VCaP (cell line): ENCODE data around the gene PRPS2.

Source experiments
- H3K27ac ChIP-seq: fragments of 450-650 bp; 2 replicates; pipeline ENCODE4 v1.5.1; 2017
- TF ChIP-seq, protein P1 (sequence below): fragments of 450-650 bp; conservative IDR thresholded peaks from 2 replicates; pipeline ENCODE4 v1.5.1; 2017; ENCODE audit warnings: mild to moderate bottlenecking, moderate library complexity

The PRPS2 gene

DNA sequence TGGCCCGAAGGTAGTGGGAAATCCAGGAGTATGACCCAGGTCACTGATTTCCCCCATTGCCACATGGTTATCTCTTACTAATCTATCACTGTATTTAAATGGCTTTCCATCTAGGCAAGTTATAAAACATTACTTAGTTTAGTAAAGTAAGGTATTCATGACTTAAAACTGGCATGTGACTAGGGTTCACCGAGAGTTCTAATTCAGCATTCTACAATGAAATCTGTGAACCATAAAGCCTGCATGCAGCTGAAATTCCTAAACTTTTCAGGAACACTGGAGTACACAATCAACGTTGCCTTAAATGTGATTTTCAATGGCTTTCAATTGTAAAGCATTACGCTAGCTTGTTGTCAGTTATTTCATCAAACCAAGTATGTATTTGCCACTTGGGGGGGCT, 22.7 kb upstream of the PRPS2 start:
- TF ChIP-seq, protein P1, sequence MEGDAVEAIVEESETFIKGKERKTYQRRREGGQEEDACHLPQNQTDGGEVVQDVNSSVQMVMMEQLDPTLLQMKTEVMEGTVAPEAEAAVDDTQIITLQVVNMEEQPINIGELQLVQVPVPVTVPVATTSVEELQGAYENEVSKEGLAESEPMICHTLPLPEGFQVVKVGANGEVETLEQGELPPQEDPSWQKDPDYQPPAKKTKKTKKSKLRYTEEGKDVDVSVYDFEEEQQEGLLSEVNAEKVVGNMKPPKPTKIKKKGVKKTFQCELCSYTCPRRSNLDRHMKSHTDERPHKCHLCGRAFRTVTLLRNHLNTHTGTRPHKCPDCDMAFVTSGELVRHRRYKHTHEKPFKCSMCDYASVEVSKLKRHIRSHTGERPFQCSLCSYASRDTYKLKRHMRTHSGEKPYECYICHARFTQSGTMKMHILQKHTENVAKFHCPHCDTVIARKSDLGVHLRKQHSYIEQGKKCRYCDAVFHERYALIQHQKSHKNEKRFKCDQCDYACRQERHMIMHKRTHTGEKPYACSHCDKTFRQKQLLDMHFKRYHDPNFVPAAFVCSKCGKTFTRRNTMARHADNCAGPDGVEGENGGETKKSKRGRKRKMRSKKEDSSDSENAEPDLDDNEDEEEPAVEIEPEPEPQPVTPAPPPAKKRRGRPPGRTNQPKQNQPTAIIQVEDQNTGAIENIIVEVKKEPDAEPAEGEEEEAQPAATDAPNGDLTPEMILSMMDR = no peak
- no peak overlapping the region for H3K27ac ChIP-seq

GRCh38 chrX:12770440-12770839, 20.8 kb upstream of the PRPS2 start:
- H3K27ac ChIP-seq = no peak overlapping the region
- TF ChIP-seq, protein P1 = peak; percentile 69

GRCh38 chrX:12771445-12772069, 19.7 kb upstream of the PRPS2 start:
- H3K27ac ChIP-seq = no peak overlapping the region

DNA sequence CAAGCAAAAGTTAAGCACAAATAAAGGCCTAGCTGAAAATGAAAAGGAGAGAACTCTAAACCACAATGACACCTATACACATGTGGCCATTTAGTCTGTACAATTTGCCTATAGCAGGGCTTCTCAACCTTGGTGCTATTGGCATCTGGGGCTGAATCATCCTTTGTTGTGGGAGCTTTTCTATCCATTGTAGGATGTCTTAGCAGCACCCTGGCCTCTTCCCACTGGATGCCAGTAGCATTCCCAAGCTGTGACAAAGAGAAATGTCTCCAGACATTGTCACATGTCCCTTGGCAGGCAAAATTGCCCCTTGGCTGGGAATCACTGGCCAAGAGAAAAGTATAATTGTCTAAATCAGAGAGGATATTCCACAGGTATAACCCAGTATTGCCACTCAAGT, 13.5 kb upstream of the PRPS2 start:
- TF ChIP-seq, protein P1 = no peak

More at GRCh38 chrX:12771445-12772069, 19.7 kb upstream of the PRPS2 start:
- TF ChIP-seq, protein P1 = peak; percentile 37

GRCh38 chrX:12779534-12779933, 11.7 kb upstream of the PRPS2 start:
- TF ChIP-seq, protein P1 = no peak
- H3K27ac ChIP-seq = no peak overlapping the region

More for the DNA sequence above, 13.5 kb upstream of the PRPS2 start:
- H3K27ac ChIP-seq = no peak overlapping the region

DNA sequence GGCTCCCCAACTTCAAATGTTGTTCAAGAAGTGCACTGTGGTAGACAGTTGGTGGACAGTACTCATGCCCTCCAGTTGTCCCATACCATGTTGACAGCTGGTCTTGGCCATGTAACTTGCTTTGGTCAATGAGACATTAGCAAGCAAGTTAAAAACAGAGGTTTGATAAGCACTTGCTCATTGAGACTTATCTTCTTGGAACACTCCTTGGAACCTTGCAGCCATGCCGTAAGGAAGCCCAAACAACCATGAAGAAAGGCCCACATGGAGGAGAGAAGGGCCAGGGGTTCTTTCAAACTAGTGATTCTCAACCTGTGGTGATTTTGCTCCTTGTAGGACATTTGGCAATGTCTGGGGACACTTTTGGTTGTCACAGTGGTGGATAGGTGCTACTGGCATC, 2.6 kb upstream of the PRPS2 start:
- TF ChIP-seq, protein P1 = no peak
- H3K27ac ChIP-seq = no peak overlapping the region

DNA sequence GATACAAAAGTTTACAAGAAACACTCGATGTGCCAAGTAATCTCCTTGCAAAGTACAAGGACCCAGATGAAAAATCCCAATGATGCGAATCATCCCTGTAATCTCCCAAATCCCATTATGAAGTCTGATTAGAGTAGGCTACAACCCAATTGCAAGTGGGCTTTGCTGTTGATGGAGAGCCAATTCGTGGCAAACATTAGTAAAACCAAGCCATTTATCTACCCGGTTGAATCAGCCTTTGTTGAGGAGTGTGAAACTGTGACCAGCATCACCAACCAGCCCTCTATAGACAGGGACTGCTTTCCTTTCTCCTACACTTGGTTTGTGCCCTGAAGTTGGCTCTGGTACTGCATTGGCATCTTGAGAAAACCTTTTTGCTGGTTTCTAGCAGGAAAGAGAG, 1.2 kb upstream of the PRPS2 start:
- TF ChIP-seq, protein P1 = no peak
- no peak overlapping the region for H3K27ac ChIP-seq
